ENCODE measurements around the gene HPS1. TPM values are rescaled to one million over a fixed set of nuclear protein-coding genes. Genes with fewer than 3 reads are reported as not detected.

The HPS1 gene
- total RNA-seq, 2 experiments from 2014 or later = 44.7 to 46.6 TPM

GRCh38 chr10:98402931-98403718, 43.6 kb downstream of the HPS1 start:
- Mint-ChIP-seq H3K27ac (no peak overlapping the region), H3K9me3 (no peaks in the 10 kb centered on the region), H3K4me3 (no peak overlapping the region), H3K4me1 (peaks cover 15% of the 10 kb centered on the region), H3K36me3 (peaks cover 7% of the 10 kb centered on the region), H3K27me3 (no peaks in the 10 kb centered on the region)
- no peak for DNase-seq

- H3K36me3 Mint-ChIP-seq = peaks cover 7% of the 10 kb centered on the region
- H3K9me3 Mint-ChIP-seq = no peaks in the 10 kb centered on the region
- peaks cover 15% of the 10 kb centered on the region for H3K4me1 Mint-ChIP-seq
- no peaks in the 10 kb centered on the region for H3K27me3 Mint-ChIP-seq
- no peak overlapping the region for H3K4me3 Mint-ChIP-seq
- no peak overlapping the region for H3K27ac Mint-ChIP-seq
- no peak for DNase-seq
These were observed 44.3 kb downstream of the HPS1 start for GRCh38 chr10:98402478-98402877.

- Mint-ChIP-seq H3K4me1 (peaks cover 15% of the 10 kb centered on the region), H3K36me3 (peaks cover 11% of the 10 kb centered on the region), H3K4me3 (no peak overlapping the region), H3K27me3 (no peaks in the 10 kb centered on the region), H3K9me3 (no peaks in the 10 kb centered on the region), H3K27ac (no peak overlapping the region)
- no peak for DNase-seq
These were observed 46.3 kb downstream of the HPS1 start for GRCh38 chr10:98400482-98400881.

GRCh38 chr10:98399784-98400183, 47.0 kb downstream of the HPS1 start:
- no peaks in the 10 kb centered on the region for H3K9me3 Mint-ChIP-seq
- peaks cover 11% of the 10 kb centered on the region for H3K36me3 Mint-ChIP-seq
- H3K27me3 Mint-ChIP-seq = no peaks in the 10 kb centered on the region
- no peak overlapping the region for H3K4me3 Mint-ChIP-seq
- no peak overlapping the region for H3K27ac Mint-ChIP-seq
- H3K4me1 Mint-ChIP-seq = peaks cover 14% of the 10 kb centered on the region
- DNase-seq = no peak

GRCh38 chr10:98397089-98397600, 49.6 kb downstream of the HPS1 start:
- no peak for DNase-seq
- H3K27ac Mint-ChIP-seq = no peak overlapping the region

GRCh38 chr10:98396096-98397063, 50.4 kb downstream of the HPS1 start:
- Mint-ChIP-seq H3K4me1 (peaks cover 4% of the 10 kb centered on the region), H3K27me3 (no peaks in the 10 kb centered on the region), H3K9me3 (no peaks in the 10 kb centered on the region), H3K36me3 (peaks cover 7% of the 10 kb centered on the region), H3K27ac (no peak overlapping the region), H3K4me3 (no peak overlapping the region)
- DNase-seq = no peak

More at GRCh38 chr10:98397089-98397600, 49.6 kb downstream of the HPS1 start:
- no peaks in the 10 kb centered on the region for H3K9me3 Mint-ChIP-seq
- H3K27me3 Mint-ChIP-seq = no peaks in the 10 kb centered on the region
- no peaks in the 10 kb centered on the region for H3K4me1 Mint-ChIP-seq
- H3K4me3 Mint-ChIP-seq = no peak overlapping the region
- peaks cover 7% of the 10 kb centered on the region for H3K36me3 Mint-ChIP-seq

- no peak overlapping the region for H3K27ac Mint-ChIP-seq
- no peak for DNase-seq
- peaks cover 9% of the 10 kb centered on the region for H3K4me1 Mint-ChIP-seq
- no peaks in the 10 kb centered on the region for H3K27me3 Mint-ChIP-seq
- no peak overlapping the region for H3K4me3 Mint-ChIP-seq
- H3K9me3 Mint-ChIP-seq = no peaks in the 10 kb centered on the region
- H3K36me3 Mint-ChIP-seq = peaks cover 7% of the 10 kb centered on the region
These were observed 51.8 kb downstream of the HPS1 start for GRCh38 chr10:98394851-98395440.

- Mint-ChIP-seq H3K27me3 (no peaks in the 10 kb centered on the region), H3K4me3 (no peak overlapping the region), H3K36me3 (peaks cover 12% of the 10 kb centered on the region), H3K27ac (no peak overlapping the region), H3K4me1 (peaks cover 9% of the 10 kb centered on the region), H3K9me3 (no peaks in the 10 kb centered on the region)
- DNase-seq = no peak
These were observed 55.1 kb downstream of the HPS1 start for GRCh38 chr10:98391578-98391991.

- Mint-ChIP-seq H3K27me3 (no peaks in the 10 kb centered on the region), H3K36me3 (peaks cover 10% of the 10 kb centered on the region), H3K9me3 (no peaks in the 10 kb centered on the region), H3K4me3 (no peak overlapping the region), H3K4me1 (peaks cover 9% of the 10 kb centered on the region), H3K27ac (no peak overlapping the region)
- no peak for DNase-seq
These were observed 55.7 kb downstream of the HPS1 start for GRCh38 chr10:98391065-98391464.

- DNase-seq = no peak
- no peaks in the 10 kb centered on the region for H3K27me3 Mint-ChIP-seq
- H3K4me1 Mint-ChIP-seq = peaks cover 9% of the 10 kb centered on the region
- H3K36me3 Mint-ChIP-seq = peaks cover 14% of the 10 kb centered on the region
- no peaks in the 10 kb centered on the region for H3K9me3 Mint-ChIP-seq
- no peak overlapping the region for H3K4me3 Mint-ChIP-seq
- no peak overlapping the region for H3K27ac Mint-ChIP-seq
These were observed 56.3 kb downstream of the HPS1 start for GRCh38 chr10:98390406-98390805.

GRCh38 chr10:98389398-98389797, 57.3 kb downstream of the HPS1 start:
- Mint-ChIP-seq H3K9me3 (no peaks in the 10 kb centered on the region), H3K27ac (no peak overlapping the region), H3K27me3 (no peaks in the 10 kb centered on the region), H3K4me3 (no peak overlapping the region), H3K36me3 (peaks cover 14% of the 10 kb centered on the region), H3K4me1 (peaks cover 9% of the 10 kb centered on the region)
- DNase-seq = no peak

- Mint-ChIP-seq H3K27ac (no peak overlapping the region), H3K9me3 (no peaks in the 10 kb centered on the region), H3K4me3 (no peak overlapping the region), H3K4me1 (peaks cover 9% of the 10 kb centered on the region), H3K27me3 (no peaks in the 10 kb centered on the region), H3K36me3 (peaks cover 14% of the 10 kb centered on the region)
- no peak for DNase-seq
These were observed 58.6 kb downstream of the HPS1 start for GRCh38 chr10:98388101-98388655.

GRCh38 chr10:98384531-98385133, 62.1 kb downstream of the HPS1 start:
- DNase-seq = no peak
- no peaks in the 10 kb centered on the region for H3K9me3 Mint-ChIP-seq
- peaks cover 12% of the 10 kb centered on the region for H3K36me3 Mint-ChIP-seq
- H3K4me1 Mint-ChIP-seq = no peaks in the 10 kb centered on the region
- no peaks in the 10 kb centered on the region for H3K27me3 Mint-ChIP-seq
- H3K4me3 Mint-ChIP-seq = no peak overlapping the region
- no peak overlapping the region for H3K27ac Mint-ChIP-seq

GRCh38 chr10:98383869-98384268, 62.9 kb downstream of the HPS1 start:
- no peak overlapping the region for H3K27ac Mint-ChIP-seq
- H3K27me3 Mint-ChIP-seq = no peaks in the 10 kb centered on the region
- no peak overlapping the region for H3K4me3 Mint-ChIP-seq
- no peaks in the 10 kb centered on the region for H3K9me3 Mint-ChIP-seq
- H3K4me1 Mint-ChIP-seq = no peaks in the 10 kb centered on the region
- H3K36me3 Mint-ChIP-seq = peaks cover 12% of the 10 kb centered on the region
- no peak for DNase-seq

Data from activated naive CD8-positive, alpha-beta T cell treated with anti-CD3 and anti-CD28 coated beads for 36 hours (primary cell).